Measurements from ENCODE around the gene CCDC81.

CCDC81 gene

DNA sequence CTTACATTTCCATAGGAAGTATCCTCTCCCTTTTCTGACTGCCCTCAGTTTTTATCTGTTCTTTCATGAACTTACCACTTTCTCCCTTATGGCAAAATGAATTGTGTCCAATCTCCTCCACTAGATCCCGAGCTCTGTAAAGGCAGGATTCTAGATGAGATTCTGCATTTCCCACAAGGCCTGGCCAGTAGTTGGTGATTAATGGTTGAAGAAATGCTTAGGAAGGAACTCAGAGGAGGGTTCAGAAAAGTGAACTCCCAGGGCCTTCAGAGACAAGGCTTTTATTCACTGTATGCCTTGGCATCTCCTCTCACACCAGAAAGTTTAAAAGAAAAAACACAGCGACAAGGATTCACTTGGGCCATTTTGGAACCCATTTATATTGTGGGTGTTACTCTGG, 66.2 kb downstream of the CCDC81 start:
- no peak for DNase-seq (ENCODE audit: low read depth)

DNA sequence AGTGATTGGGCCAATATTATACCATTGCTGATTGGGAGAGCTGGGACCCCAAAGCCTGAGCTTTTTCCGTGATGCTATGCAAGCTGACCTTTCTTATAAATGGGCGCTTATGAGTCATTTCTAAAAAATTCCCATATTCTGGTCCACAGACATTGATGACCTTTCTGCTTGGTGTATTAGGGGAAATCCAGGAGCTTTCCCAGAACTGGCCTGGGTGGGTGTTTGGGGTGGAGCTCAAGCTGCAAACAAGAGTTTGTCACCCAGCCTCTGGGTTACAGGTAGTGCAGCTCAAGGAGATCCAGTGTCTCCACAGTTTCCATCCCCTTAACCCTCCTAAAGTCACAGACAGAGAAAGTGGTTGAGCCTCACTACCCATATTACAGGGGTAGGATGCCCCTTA, 67.7 kb downstream of the CCDC81 start:
- no peak for DNase-seq (ENCODE audit: low read depth)

DNA sequence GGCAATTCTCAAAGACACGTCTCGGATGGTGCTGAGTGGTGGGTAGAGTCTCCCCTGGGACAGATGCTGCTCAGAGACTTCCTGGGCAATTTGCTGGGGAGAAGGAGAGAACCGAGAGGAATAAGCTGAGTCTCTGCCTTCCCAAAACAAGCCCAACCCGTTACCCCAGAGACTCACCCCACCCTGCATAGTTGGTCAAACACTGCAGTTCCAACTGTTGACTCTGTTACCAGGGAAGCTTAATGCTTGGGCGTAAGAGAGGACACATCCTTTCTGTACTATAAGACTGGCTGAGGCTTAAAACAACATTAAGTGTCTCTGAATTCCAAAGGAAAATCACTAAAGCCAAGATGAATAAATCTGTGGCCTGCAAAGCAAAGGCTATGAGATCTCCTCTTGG, 68.1 kb downstream of the CCDC81 start:
- DNase-seq (ENCODE audit: low read depth): no peak

DNA sequence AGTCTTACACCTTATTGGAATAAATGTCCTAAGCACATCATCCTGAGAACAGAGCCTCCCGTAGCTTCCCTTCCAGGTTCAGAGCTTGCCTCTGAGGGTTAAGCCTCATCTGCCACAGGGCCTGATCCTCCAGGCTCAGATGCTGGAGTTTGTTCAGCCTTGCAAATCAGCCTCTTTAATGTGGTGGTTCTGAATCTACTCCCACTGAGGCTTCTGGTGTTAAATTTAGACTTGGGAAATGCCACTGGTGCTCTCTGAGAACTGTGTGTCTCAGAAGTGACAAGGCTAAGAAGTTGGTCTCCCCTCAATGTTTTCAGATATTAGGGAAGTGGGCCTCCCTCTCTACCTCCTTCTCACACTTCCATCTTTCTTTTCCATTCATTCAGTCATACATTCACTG, 68.7 kb downstream of the CCDC81 start:
- no peak for DNase-seq (ENCODE audit: low read depth)

DNA sequence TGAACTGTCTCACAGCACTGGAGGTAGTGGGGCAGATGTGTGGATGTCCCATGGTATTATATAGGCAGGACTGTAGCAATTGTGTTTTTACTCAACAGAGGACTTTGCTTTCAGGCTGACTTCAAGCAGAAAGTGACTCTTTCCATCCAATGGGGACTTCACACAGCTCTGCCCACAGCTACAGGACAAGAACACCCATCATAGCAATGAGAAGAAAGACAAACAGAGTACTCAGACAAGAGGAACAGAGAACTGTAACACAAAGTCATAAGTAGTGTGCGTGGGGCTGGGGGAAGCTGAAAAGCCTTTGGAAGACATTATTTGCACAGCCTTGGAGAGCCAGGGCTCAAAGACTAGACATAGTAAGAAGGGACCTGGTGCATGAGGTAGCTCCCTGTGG, 70.3 kb downstream of the CCDC81 start:
- no peak for DNase-seq (ENCODE audit: low read depth)

DNA sequence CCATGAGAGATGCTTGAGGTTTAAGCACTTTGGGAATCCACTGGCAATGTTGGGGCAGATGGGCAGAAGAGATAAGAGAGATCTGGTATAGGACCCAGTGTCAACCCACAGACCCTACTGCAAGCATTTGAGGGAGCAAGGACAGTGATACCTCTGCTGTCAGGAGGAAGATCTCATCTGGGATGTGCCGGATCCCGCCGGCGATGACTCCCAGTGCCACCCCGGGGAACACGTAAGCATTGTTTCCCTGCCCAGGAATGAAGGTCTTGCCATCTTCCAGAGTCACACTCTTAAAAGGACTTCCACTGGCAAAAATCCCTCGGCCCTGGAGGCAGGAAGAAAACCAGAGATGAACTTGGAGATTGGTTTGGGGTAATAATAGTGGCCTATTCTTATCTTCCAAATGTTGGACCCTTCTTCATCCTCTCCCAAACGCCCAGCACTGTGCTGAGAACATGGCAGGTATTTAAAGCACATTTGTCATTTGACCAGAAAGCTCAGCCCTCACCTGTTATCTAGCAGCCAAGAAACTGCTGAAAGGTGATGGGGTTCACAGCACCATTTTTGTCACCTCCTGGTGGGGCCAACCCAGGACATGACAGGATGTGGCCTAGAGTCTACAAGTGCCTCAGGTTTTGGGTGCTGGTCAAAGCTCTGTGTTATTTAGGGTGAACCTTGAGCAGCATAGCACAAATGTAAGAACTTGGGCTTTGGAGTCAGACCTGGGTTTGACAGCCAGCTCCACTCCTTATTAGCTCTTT, 71.7 kb downstream of the CCDC81 start:
- DNase-seq (ENCODE audit: low read depth): no peak

DNA sequence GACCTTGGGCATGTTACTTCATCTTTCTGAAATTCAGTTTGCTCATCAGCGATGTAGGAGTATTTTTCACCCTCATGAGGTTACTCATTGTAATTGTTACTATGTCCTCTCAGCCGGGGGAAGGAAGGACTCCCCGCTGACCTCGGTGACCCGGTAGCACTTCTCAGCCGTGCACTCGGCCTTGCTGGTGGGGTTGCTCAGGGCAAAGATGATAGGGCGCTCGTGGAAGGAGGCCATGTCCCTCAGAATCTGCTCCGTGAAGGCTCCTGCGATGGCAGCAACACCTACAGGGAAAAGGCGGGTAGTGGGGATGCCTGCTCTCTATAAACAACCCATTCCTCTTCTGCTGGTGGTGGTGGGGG, 72.2 kb downstream of the CCDC81 start:
- no peak for DNase-seq (ENCODE audit: low read depth)

DNA sequence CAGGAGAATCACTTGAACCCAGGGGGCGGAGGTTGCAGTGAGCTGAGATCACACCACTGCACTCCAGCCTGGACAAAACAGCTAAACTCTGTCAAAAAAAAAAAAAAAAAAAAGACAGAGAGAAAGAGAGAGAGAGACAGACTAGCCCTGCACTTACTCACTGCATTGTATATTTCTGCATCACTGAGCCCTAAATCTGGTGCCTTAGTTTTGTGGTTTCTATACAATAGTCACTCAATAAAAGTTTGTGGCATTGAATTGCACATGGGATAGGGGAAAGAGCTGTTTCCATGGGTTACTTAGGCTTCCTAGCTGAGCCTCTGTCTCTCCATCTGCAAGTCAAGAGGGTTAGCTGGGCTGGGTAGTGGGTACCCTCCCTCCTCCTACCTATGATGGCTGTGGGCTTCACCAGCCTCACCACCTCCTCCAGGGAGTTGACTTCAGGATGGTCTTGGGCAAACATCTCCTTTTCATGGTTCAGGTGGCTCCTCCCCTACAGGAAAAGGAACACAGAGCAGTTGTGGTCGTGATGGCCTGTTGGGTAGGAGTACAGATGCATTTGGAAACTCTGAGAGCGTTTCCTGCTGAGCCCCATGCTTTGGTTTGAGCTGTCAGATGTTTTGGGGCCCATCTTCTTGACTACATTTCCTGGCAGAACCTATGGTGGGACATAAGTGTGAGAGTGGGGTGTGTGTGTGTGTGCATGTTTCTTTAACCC, 73.2 kb downstream of the CCDC81 start:
- DNase-seq (ENCODE audit: low read depth): no peak

DNA sequence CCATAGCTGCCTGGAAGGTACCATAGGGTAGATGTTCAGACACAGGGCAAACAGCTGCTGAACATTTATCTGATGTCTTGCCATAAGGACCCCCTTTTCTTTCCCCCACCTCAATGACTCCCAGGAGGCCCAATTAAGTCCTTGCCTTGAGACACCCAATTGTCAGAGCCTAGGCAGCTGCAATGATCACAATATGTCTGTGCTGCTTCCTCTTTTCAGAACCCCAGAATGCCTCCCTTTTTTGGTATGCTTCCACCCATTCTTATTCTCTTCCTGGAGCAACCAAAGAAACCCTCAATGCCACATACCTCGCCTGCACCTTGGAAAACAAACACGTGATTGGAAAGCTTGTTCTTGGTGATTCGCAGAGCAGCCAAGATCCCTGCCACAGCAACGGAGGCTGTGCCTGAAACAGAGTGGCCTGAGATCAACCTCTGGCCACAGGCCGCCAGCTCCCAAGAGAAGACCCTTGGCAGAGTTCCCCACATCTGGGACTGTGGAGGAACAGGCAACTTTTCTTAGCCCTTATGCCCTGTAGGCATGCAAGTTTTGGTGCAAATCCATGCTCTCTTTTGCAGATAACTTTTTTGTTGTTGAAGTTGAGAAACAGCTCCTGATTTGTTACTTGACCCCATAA, 75.4 kb downstream of the CCDC81 start:
- no peak for DNase-seq (ENCODE audit: low read depth)

DNA sequence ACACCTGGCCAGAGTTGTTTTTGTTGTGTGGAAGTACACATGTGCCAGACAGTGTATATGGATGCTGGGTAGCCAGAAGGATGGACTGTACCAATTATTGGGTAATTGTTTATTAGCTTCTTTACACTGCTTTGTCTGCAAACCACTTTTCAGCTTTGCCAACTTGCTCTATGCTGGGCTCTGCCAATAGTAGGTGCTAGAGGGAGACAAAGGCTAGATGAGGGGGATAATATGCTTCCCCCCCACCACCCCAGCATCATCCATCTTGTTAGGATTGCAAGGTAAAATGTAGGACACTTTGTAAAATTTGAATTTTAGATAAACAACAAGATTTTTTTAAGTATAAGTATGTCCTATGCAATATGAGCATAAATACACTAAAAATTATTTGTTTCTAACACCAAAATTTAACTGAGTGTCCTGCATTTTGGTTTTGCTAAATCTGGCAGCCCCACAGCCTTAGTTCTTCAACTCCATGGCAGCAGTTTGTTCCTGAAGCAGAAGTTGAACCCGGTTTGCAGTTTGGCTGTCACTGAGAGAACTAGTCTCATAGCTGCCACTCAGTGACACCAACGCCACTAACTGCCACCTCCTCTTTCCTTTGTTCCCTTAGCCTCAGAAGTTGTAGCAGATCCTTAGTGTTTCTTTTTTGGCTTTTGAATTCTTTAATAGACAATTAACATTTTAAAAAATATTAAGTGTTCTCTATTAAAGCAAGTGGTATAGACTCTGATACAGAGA, 78.8 kb downstream of the CCDC81 start:
- DNase-seq (ENCODE audit: low read depth): no peak

DNA sequence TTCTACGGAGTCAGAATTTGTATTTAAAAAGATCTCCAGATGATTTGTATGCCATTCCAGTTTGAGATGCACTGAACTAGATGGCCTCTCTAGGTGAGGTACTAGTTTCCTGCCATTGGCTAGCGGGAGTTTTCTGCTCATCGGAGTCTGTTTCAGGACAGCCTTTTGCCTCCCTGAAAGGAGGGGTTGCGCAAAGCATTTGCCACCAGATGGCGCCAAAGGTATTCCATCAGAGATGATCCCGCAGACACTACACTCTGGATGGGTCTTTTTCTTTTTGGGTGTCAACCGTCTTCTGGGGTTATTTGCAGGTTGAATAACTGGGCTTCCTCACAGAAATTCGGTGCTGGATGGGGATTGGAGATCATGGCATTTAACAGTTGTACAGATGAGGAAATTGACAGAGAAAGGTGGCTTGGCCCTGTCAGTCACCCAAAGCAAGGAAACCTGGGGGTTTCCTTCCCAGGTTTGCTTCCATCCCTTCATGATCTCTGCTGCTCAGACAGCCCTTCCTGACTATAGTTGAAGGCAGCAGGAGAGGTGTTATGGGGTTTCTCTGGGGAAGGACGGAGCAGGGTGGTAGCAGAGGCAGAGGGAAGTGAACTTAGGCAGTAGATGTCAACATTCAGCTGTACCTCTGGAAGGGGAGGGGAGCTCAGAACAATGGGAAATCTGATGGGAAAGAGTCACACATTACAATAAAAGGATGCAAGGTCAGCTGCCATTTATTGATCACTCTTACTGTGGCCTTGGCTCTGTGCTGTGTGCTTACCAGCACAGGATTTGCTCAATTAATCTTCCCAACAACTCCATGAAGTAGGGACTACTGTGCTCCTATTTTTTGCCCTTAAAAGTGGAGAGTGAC, 81.6 kb downstream of the CCDC81 start:
- peak; percentile 58 for DNase-seq (ENCODE audit: low read depth)

DNA sequence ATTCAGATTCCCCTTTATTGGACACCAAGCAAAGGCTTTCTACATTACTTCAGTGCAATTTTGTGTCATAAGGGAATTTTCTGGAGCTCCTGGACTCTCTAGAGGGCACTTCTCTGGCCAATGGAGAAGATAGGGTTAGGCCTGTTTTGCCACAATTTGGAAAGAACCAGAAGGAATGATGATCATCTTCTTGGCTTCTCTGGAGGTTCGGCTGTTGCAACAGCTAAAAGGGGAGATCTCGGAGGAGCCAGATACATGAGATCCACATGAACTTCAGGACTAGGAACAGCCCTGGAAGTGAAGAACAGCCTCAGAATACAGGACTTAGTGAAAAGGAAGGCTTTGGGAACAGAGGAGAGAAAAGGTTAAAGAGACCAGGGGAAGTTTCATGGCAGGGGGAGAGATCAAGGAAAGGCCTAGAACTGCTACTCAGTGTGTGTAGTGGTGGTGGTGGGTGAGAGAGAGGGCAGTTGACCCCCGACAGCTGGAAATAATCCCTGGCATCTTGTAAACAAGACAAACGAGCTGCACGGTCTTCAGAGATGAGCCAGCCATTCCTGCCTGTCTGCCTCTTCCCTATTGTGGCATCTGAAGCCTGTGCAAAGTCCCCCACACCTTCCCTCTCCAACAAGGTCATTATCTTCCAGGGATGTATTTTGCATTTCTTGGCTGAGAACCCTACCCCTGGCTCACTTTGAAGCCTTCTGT, 83.8 kb downstream of the CCDC81 start:
- no peak for DNase-seq (ENCODE audit: low read depth)

DNA sequence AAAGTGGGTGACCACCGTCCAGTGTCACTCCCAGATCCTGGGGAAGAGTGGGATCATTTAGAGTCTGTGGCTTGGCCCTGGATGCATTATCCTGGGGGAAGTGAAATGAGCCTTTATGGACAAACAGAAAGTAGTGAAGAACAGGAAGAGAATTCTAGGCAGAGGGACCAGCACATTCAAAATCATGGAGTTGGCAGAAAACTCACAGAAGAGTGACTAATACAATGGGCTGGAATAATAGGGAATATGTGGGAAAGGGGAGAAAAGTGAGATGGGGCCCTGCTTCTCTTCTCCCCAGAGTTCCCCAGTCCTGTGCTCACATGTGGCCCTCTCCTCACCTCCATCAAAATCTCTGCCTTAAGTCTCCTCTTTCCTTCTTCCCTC, 84.3 kb downstream of the CCDC81 start:
- DNase-seq (ENCODE audit: low read depth): no peak

DNA sequence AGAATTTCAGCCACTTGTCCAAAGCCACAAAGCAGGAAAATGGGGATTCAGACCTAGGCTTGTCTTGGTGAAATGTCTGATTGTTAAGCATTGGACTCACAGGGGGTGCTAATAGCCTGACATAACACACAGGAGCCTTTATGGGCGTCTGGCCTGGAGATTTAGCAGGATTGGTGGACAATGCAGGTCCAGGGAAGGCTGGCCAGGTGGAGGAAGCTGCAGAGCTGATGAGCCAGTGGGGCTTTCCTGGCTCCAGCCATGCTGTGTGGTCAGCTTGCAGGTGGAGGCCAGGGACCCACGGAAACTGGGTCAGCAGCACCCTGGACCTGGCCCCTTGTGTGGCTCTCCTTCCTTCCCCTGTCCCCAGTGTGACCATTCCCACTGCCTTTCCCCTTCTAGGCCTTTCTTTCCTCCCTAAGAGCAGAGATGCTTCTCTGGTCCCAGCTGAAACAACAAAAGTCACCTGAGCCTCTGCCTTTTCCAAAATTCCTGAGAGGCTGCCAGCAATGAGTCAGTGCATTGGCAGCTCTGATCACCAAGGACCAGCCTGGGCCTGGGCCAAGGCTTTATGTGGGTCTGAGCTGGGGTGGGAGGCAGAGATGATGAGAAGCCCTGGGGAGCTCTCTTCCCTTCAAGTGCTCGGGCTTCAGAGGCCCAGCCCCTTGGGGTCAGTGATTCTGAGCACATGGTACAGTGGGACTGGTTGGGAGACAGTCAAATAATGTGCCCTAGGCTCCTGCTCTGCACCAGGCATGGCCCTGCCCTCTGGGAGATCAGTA, 85.2 kb downstream of the CCDC81 start:
- DNase-seq (ENCODE audit: low read depth): no peak

DNA sequence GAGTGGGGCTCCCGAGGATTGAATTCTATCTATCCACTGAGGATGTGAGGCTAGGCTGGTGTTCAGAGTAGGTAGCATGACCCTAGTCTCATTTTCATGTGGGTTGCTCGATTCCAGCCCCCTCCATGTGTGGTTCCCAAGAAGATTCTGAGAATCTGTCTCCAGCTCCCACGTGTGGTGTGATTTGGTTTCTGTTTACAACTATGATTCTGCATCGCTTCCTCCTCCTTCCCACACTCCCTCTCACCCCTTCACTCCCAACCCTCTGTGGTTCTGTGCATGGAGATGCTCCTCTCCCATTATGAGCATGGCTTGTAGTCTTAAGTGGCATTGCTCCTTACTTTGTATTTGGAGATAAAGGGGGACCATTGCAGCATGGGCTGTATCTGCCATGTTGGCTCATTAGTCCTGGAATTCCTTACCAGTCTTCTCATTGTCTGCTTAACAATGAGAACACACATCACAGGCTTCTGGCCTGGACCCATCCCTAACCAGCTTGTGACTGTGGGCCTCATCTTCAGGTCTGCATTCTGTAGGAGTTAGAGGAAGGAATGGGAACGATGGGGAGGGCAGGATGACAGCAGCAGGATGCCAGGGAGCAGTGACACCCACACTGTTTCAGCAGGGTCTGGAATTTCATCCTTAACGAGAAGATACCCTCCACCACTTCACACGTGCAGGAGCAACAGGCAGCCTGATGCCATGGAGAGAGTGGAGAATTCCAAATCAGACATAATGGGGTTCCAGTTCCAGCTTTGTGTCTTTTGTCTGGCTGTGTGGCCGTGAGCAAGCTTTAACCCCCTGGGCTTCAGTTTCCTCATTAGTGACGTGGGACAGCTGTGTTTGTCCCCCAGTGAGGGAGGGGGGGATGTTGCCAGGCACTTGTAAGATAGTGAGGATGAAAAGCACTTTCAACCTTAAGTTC, 86.0 kb downstream of the CCDC81 start:
- DNase-seq (ENCODE audit: low read depth): no peak

DNA sequence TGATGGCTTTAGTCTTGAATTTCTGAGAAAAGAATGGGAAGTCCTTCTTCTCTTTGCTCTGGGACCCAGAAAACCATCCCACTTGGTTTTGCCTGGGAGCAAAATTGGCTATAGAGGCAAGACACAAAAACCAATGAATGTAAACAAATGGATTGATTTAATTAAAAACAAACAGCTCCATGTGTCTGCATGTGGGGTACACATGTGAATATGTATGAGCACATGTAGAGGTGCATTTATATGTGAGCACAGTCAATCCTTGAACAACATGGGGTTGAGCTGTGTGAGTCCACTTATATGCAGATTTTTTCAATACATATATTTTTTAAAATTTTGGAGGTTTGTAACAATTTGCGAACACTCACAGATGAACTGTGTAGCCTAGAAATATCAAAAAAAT, 87.2 kb downstream of the CCDC81 start:
- no peak for DNase-seq (ENCODE audit: low read depth)

DNA sequence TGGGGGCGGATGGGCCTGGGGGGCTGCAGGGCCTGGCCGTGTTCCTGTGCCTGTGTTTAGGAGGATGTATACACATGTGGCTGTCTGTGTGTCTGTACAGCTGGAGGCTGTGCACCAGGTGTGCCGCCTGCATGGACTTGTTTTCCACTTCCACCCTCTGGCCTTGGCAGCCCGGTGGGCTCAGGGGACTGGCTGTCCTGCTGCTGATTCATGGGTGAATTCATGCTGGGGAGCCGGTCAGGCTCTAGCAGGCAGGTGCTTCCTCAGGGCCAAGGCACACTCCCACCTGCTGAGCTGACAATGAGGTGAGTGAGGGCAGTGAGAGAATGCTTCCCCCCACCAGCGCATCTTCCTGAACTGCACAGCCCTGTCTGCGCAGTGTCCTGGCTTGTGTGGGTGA, 88.4 kb downstream of the CCDC81 start:
- no peak for DNase-seq (ENCODE audit: low read depth)

DNA sequence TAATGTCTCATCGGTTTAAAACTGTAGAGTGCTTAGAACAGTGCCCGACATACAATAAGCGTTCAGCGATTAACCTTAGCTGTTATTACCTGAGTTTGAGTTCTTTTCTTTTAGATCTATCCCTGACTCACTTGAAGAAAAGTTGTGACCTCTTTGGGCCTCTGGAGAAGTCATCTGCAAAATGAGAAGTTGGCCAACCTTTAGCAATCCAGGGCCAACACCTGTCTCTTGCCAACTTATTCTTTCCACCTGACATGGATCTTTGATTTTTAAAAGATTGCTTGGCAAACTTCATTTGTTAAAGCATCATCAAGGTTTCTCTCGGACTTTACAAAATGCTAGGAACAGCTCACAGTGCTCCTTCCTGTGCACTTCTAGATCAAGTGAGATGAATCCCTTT, 89.3 kb downstream of the CCDC81 start:
- DNase-seq (ENCODE audit: low read depth): no peak

DNA sequence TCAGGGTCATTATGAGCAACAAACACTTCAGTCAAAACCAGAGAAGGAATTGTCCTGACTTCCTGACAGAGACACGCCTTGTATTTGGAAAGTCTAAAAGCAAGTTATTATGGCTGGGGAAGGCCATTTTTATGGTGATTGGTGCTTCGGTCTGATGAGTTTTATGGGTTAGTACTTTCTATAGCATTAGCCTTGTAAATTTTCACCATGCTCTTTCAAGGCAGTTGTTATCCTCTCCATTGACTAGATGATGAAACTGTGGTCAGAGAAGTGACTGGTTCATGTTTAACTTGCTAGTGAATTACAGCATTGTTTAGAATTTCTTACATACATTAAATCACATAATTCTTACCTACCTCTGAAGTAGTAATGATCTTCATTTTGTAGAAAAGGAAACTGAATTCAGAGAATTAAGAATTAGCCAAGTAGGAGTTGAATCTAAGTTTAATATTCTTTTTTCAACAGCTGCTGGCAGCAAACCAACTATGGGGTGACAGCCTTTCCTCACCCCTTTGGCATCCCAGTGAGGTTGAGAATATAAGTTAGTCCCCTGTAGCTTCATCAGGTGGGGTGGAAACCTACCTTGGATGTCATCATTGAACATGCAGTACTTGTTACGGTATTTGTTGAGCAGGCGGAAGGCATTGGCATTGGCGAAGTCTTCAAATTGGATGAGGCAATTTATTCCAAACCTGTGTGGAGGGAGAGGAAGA, 90.0 kb downstream of the CCDC81 start:
- no peak for DNase-seq (ENCODE audit: low read depth)

Data from activated gamma-delta T cell treated with anti-CD3 and anti-CD28 coated beads, Interleukin-2, amount 50 U/mL, for 16 hours (primary cell).